ENCODE data around the gene CDK5RAP2.

DNA sequence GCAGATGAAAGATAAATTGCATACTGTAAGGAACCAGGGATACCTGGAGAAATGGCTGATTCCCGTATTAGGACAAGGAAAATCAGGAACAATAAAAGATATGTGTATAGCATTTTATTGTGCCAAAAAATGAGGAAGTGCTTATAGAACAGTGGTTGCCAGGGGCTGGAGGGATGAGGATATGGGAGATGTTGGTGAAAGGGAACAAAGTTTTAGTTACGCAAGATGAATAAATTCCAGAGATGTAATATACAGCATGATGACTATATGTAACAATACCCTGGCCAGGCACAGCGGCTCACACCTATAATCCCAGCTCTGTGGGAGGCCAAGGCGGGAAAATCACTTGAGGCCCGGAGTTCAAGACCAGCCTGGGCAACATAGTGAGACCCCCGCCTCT, 101.8 kb downstream of the CDK5RAP2 start:
- TF ChIP-seq, protein P1, sequence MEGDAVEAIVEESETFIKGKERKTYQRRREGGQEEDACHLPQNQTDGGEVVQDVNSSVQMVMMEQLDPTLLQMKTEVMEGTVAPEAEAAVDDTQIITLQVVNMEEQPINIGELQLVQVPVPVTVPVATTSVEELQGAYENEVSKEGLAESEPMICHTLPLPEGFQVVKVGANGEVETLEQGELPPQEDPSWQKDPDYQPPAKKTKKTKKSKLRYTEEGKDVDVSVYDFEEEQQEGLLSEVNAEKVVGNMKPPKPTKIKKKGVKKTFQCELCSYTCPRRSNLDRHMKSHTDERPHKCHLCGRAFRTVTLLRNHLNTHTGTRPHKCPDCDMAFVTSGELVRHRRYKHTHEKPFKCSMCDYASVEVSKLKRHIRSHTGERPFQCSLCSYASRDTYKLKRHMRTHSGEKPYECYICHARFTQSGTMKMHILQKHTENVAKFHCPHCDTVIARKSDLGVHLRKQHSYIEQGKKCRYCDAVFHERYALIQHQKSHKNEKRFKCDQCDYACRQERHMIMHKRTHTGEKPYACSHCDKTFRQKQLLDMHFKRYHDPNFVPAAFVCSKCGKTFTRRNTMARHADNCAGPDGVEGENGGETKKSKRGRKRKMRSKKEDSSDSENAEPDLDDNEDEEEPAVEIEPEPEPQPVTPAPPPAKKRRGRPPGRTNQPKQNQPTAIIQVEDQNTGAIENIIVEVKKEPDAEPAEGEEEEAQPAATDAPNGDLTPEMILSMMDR (IDR thresholded peaks at IDR 0.05): no peak
- TF ChIP-seq POLR2A (IDR thresholded peaks at IDR 0.05): no peak
